Glutamatergic neuron (in vitro differentiated cells): ENCODE measurements around the gene CLC. TPM values are rescaled to one million over a fixed set of nuclear protein-coding genes. Genes with fewer than 3 reads are reported as not detected.

ENCODE experiments used
- DNase-seq: peaks from one replicate; pipeline ENCODE4 v3.0.0; 2022
- H3K27ac Mint-ChIP-seq: one replicate; pipeline ENCODE4 v1.8.0; 2020; ENCODE audit warnings: mild to moderate bottlenecking, mixed read lengths, inconsistent platforms; ENCODE audit not compliant: unreplicated experiment
- H3K27me3 Mint-ChIP-seq: one replicate; pipeline ENCODE4 v1.8.0; 2020; ENCODE audit warnings: mild to moderate bottlenecking, moderate library complexity, mixed read lengths, inconsistent platforms; ENCODE audit not compliant: unreplicated experiment
- H3K36me3 Mint-ChIP-seq: one replicate; pipeline ENCODE4 v1.8.0; 2020; ENCODE audit warnings: mild to moderate bottlenecking, mixed read lengths, inconsistent platforms; ENCODE audit not compliant: unreplicated experiment
- H3K4me1 Mint-ChIP-seq: one replicate; pipeline ENCODE4 v1.8.0; 2020; ENCODE audit warnings: mild to moderate bottlenecking, low read depth, mixed read lengths, inconsistent platforms; ENCODE audit not compliant: unreplicated experiment
- H3K4me3 Mint-ChIP-seq: one replicate; pipeline ENCODE4 v1.8.0; 2020; ENCODE audit warnings: mild to moderate bottlenecking, mixed read lengths, inconsistent platforms; ENCODE audit not compliant: unreplicated experiment
- H3K9me3 Mint-ChIP-seq: one replicate; pipeline ENCODE4 v1.8.0; 2020; ENCODE audit warnings: mild to moderate bottlenecking, moderate library complexity, mixed read lengths, inconsistent platforms; ENCODE audit not compliant: unreplicated experiment
- CTCF ChIP-seq: fragments of 200-600 bp; sonication (generic); IDR thresholded peaks from one replicate; pipeline ENCODE4 v1.5.0; 2021; ENCODE audit not compliant: partially characterized antibody, unreplicated experiment
- long read RNA-seq: library from polyadenylated mRNA; unstranded; transcript quantifications from one replicate; pipeline ENCODE4 v2.0.0, GENCODE V29; 2020; ENCODE audit not compliant: unreplicated experiment
- total RNA-seq: library from RNA; stranded (reverse); fragmentation: NEBNext Ultra II Directional; extraction: Animal tissue kit (Norgen Biotek cat#: 25700); gene quantifications from one replicate; pipeline ENCODE4 v1.2.1, GENCODE V29; 2021; ENCODE audit not compliant: unreplicated experiment

Gene CLC
- total RNA-seq: not detected
- long read RNA-seq, partial matches to known transcripts: 0 of 1 reads
- long read RNA-seq, other reads (novel, unspliced or antisense): 1 of 1 reads

- Mint-ChIP-seq H3K27me3 (peaks cover 5% of the 10 kb centered on the region), H3K4me3 (no peak within 1 kb of the TSS), H3K4me1 (no peaks in the 10 kb centered on the region), H3K9me3 (no peaks in the 10 kb centered on the region), H3K27ac (no peak within 1 kb of the TSS), H3K36me3 (no peaks in the 10 kb centered on the region)
- no peak for TF ChIP-seq CTCF
- DNase-seq: no peak
Observed at GRCh38 chr19:39737891-39738290, at the start of gene CLC. Gene CLC, minus strand, starts transcription at chr19:39738029. Its CDS starts 77 bp downstream, at chr19:39737952.

GRCh38 chr19:39780894-39781293 is 43.1 kb upstream of the CLC start:
- Mint-ChIP-seq H3K9me3 (peaks cover 1% of the 10 kb centered on the region), H3K27me3 (peaks cover 3% of the 10 kb centered on the region), H3K27ac (no peak overlapping the region), H3K4me1 (no peaks in the 10 kb centered on the region), H3K4me3 (no peak overlapping the region), H3K36me3 (peaks cover 2% of the 10 kb centered on the region)
- DNase-seq: no peak
- no peak for TF ChIP-seq CTCF

- H3K27me3 Mint-ChIP-seq: peaks cover 3% of the 10 kb centered on the region
- H3K9me3 Mint-ChIP-seq: peaks cover 1% of the 10 kb centered on the region
- TF ChIP-seq CTCF: no peak
- H3K4me1 Mint-ChIP-seq: no peaks in the 10 kb centered on the region
- no peak within 1 kb of the TSS for H3K27ac Mint-ChIP-seq
- H3K4me3 Mint-ChIP-seq: no peak within 1 kb of the TSS
- DNase-seq: no peak
- no peaks in the 10 kb centered on the region for H3K36me3 Mint-ChIP-seq
Observed at GRCh38 chr19:39778763-39779162, 40.9 kb upstream of the CLC start, which contains the start of gene LEUTX. Gene LEUTX, plus strand, starts transcription at chr19:39778854. Its CDS starts 67 bp downstream, at chr19:39778921.

- no peak overlapping the region for H3K4me3 Mint-ChIP-seq
- DNase-seq: no peak
- no peak for TF ChIP-seq CTCF
- H3K9me3 Mint-ChIP-seq: no peaks in the 10 kb centered on the region
- H3K36me3 Mint-ChIP-seq: no peaks in the 10 kb centered on the region
- H3K4me1 Mint-ChIP-seq: no peaks in the 10 kb centered on the region
- no peak overlapping the region for H3K27ac Mint-ChIP-seq
- peaks cover 4% of the 10 kb centered on the region for H3K27me3 Mint-ChIP-seq
Observed at GRCh38 chr19:39768786-39769185, 31.0 kb upstream of the CLC start.

- H3K27ac Mint-ChIP-seq: no peak overlapping the region
- no peak for DNase-seq
- no peaks in the 10 kb centered on the region for H3K4me1 Mint-ChIP-seq
- H3K4me3 Mint-ChIP-seq: no peak overlapping the region
- no peaks in the 10 kb centered on the region for H3K36me3 Mint-ChIP-seq
- peaks cover 4% of the 10 kb centered on the region for H3K27me3 Mint-ChIP-seq
- no peak for TF ChIP-seq CTCF
- no peaks in the 10 kb centered on the region for H3K9me3 Mint-ChIP-seq
Observed at GRCh38 chr19:39768334-39768733, 30.5 kb upstream of the CLC start.
